Stimulated activated CD4-positive, alpha-beta T cell treated with anti-CD3 and anti-CD28 coated beads, Interleukin-4, amount 100 ng/mL, for 24 hours (primary cell): ENCODE results near the gene PTPRE.
A peak's percentile ranks its signal among the peaks of the same experiment; 100 is the strongest.

Experiments
- DNase-seq: peaks from one replicate; pipeline ENCODE4 v3.0.0-alpha.2; 2020

Gene PTPRE, protein sequence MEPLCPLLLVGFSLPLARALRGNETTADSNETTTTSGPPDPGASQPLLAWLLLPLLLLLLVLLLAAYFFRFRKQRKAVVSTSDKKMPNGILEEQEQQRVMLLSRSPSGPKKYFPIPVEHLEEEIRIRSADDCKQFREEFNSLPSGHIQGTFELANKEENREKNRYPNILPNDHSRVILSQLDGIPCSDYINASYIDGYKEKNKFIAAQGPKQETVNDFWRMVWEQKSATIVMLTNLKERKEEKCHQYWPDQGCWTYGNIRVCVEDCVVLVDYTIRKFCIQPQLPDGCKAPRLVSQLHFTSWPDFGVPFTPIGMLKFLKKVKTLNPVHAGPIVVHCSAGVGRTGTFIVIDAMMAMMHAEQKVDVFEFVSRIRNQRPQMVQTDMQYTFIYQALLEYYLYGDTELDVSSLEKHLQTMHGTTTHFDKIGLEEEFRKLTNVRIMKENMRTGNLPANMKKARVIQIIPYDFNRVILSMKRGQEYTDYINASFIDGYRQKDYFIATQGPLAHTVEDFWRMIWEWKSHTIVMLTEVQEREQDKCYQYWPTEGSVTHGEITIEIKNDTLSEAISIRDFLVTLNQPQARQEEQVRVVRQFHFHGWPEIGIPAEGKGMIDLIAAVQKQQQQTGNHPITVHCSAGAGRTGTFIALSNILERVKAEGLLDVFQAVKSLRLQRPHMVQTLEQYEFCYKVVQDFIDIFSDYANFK

GRCh38 chr10:127906548-127907377 lies at the start of gene PTPRE:
PTPRE (plus strand) TSS chr10:127907103; CDS start chr10:128040882, 133,779 bp downstream.
- DNase-seq: peak; percentile 73

GRCh38 chr10:127860592-127860991 lies 46.3 kb upstream of the PTPRE start:
- DNase-seq: no peak

- no peak for DNase-seq
These were observed 43.6 kb upstream of the PTPRE start for GRCh38 chr10:127863231-127863825.

DNA sequence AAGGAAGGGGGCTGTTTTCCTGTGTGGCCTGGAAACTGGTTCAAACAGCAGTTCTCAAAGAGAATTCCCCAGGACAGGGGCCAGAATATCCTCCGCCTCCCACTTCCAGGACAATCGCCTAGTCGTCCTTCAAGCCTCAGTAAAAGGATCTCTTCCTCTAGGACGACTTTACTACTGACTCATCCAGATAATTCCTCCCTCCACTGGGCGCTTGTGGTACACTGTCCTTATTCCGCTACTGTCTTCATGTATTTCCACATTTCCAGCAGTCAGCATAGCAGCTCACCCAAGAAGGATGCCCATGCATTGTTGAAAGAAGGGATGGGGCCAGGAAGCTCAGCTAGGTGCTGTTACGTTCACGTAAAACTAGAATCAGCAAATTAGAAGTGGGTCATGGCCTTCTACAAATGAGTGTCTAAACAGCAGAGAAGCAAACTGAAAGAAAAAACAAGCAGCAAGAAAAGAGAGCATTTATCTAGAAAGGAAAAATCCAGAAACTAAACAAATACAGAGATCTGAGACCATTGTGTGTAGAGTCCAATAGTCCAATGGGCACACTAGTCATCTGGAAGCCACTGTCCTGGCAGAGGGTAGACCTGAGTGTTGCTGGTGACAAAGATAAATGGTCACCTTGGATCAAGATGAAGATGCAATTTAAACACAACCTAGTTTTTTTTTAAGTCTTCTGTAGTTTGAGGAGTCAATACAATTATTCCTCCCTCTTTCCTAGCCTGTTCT lies 40.5 kb upstream of the PTPRE start:
- DNase-seq: no peak

DNA sequence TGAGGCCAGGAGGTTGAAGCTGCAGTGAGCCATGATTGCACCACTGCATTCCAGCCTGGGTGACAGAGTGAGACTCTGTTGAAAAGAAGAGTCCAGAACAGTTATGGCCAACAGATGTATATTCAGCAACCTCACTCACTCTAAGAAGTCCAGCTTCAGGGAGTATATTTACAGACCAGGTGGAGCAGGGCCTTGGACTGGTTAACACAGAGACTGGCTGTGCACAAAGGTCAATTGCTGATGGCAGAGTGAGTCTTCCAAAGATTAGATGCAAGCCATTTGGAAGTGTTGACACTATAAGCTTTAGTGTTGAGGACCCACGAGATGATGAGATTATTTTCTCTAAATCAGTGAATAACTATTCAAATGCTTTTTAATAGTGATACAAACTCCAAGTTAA lies 39.1 kb upstream of the PTPRE start:
- DNase-seq: no peak

DNA sequence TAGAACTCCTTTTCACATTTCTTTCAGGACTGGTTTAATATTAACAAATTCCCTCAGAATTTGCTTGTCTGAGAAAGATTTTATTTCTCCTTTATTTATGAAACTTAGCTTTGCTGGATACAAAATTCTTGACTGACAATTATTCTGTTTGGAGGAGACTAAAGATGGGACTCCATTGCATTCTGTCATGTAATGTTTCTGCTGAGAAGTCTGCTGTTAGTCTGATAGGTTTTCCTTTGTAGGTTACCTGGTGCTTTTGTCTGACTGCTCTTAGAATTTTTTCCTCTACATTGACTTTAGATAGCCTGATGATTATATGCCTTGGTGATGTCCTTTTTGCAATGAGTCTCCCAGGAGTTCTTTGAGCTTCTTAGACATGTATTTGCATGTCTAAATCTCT lies 37.6 kb upstream of the PTPRE start:
- DNase-seq: no peak

GRCh38 chr10:127871631-127872010 lies 35.3 kb upstream of the PTPRE start:
- no peak for DNase-seq

DNA sequence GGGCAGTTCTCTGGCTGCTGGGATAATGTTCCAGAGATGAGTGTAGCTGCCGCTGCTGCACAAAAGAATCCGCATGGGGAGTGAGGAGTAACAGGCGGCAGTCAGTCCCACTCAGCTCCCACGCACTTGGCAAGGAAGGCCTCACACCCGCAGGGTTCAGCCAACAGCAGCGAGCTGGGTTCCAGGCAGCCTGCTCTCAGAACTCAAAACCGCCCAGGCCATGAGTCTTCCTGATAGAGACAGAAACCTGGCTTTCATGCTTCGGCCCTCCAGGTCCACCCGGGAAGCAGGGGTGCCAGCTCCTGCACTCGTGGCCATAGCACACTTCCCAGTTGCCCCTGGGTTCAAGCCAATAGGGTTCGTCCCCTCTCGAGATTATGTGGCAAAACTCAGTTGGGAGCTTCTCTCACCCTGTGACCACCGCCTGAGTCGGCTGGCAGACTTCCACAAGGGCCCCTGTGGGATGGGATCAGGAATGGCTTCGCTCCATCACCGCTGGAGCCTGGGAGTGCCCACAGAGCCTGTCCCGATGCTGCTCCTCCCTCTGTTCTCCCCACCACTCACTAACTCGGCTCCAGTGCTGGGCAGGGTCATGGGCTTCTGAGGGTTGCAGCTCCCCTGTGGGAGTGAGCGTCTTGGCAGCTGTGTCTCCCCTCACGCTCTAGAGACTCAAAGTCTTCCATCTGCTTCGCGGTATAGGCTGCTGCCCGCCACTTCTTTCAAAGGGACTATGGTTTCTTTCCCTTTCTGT lies 34.7 kb upstream of the PTPRE start:
- no peak for DNase-seq

- DNase-seq: no peak
These were observed 33.9 kb upstream of the PTPRE start for GRCh38 chr10:127872871-127873600.

- DNase-seq: no peak
These were observed 32.9 kb upstream of the PTPRE start for GRCh38 chr10:127873901-127874470.

DNA sequence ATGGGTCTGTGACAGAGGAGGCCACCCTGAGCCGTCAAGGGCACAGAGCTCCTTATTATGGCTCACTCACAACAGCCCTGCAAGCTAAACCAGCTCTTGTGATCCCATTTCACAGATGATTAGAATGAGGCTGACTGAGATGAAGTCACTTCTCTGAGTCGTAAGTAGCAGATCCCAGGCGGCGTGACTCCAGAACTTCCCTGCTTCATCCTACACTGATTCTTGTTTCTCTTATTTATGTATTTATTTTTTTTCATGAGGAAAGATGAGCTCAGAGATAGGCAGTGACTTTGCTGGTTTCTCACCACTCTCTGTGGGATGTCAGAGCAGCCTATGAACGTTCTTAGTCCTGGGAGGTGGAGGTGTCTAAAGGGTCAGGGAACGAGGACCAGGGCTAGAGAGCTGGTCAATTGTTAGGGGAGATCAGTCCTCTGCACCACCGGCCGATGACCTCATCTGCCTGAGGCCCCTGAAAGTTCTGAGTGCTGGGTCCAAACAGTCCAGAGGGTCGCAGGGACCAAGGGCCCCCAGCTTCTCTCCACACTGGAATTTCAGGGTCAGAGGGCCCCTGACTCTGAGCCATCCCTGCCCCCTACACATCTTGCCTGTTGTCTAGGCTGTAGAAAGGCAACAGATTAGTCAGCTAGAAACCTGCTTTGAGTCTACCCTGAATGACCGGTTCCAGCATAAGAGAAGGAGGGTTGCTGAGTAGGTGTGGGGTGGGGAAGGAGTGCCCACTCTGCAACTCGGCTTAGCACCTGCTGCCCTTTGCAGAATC lies 32.0 kb upstream of the PTPRE start:
- DNase-seq: no peak

DNA sequence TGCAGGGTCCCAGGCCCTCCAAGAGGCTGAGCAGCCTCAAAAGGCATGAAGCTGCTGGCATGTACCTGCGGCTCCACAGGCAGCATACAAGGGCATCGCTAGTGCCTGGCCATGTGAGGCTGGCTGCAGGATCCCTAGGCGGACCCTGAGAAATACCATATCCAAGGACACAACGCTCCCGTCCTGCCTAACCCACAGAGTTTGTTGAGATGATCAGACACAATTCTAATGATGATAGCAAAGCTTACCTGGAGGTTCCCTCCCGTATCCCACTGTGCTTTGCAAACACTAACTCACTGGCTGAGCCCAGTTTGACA lies 31.5 kb upstream of the PTPRE start:
- DNase-seq: no peak

- no peak for DNase-seq
These were observed 31.0 kb upstream of the PTPRE start for GRCh38 chr10:127875916-127876315.

GRCh38 chr10:127877116-127877515 lies 29.8 kb upstream of the PTPRE start:
- no peak for DNase-seq

- DNase-seq: no peak
These were observed 29.2 kb upstream of the PTPRE start for GRCh38 chr10:127877699-127878098.

- no peak for DNase-seq
These were observed 28.3 kb upstream of the PTPRE start for GRCh38 chr10:127878475-127879055.

DNA sequence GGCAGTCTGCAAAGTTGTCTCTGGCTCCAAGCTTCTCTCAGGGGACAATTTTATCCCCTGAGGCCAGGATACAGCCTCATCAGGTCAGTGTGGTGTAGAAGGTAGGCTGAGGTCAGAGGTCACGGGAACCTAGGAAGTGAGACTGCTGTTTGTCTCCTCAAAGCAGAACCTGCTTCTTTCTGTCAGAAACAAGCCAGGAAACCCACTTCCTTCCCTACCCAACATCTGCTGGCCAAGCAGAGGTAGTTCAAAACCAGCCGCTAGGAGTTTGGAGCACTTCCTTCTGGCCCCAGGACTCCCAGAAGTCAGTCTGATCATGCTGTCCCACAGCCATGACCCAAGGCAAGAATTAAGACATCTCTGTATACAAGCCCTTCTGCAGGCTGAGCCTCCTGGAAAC lies 26.3 kb upstream of the PTPRE start:
- DNase-seq: no peak

- no peak for DNase-seq
These were observed 25.6 kb upstream of the PTPRE start for GRCh38 chr10:127881262-127881661.

- no peak for DNase-seq
These were observed 24.5 kb upstream of the PTPRE start for GRCh38 chr10:127882391-127882790.
